ENCODE data around the gene RHBDF2.

The RHBDF2 gene

GRCh38 chr17:76499267-76499667 lies 2.0 kb downstream of the RHBDF2 start:
- DNase-seq, result no peak

- DNase-seq, result no peak
These were observed 2.4 kb downstream of the RHBDF2 start for GRCh38 chr17:76498876-76499251.

GRCh38 chr17:76497979-76498875 lies 3.0 kb downstream of the RHBDF2 start:
- DNase-seq, result peak; percentile 75

- DNase-seq, result no peak
These were observed 3.6 kb downstream of the RHBDF2 start for GRCh38 chr17:76497699-76497978.

DNA sequence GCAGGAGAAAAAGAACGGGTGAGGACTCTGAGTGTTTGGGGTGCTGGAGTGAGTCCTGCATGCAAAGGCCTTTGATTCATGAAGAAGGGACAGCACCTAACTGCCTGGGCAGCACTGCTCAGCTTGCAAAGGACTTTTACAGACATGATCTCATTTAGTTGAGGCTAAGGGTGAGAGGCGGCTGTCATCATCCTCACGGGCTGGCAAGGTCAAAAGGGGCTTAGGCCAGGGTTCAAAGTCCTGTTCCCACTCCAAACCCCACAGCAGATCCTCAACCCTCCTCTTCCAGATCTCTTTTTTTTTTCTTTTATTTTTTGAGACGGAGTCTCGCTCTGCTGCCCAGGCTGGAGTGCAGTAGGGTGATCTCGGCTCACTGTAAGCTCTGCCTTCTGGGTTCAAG lies 4.8 kb downstream of the RHBDF2 start:
- DNase-seq, result no peak

GRCh38 chr17:76495663-76496400 lies 5.4 kb downstream of the RHBDF2 start:
- DNase-seq, result no peak

GRCh38 chr17:76493505-76494167 lies 7.6 kb downstream of the RHBDF2 start:
- DNase-seq, result no peak

DNA sequence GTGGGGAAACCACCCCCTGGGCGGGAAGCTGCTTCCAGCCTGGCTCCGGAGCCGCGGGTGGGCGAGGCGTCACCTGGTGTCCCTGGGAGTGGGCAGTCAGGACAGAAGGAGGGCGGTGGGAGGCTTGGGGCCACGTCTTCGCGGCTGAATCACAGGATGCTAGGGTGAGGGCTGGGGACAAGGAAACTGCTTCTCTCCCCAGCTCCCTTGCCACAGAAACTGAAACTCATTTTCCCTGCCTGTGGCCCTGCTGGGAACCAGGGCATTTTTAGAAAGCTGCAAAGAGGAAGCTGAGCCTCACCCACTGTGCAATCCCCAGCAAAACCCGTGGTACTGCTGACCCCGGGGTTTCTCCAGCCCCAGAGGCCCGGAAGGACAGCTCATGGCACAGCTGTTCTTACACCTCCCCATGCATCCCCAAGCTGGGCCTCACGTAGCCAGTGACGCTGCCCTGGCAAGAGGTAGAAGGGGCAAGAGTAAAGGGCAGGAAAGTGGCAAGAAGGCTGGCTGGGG lies 8.2 kb downstream of the RHBDF2 start:
- DNase-seq, result peak; percentile 48

DNA sequence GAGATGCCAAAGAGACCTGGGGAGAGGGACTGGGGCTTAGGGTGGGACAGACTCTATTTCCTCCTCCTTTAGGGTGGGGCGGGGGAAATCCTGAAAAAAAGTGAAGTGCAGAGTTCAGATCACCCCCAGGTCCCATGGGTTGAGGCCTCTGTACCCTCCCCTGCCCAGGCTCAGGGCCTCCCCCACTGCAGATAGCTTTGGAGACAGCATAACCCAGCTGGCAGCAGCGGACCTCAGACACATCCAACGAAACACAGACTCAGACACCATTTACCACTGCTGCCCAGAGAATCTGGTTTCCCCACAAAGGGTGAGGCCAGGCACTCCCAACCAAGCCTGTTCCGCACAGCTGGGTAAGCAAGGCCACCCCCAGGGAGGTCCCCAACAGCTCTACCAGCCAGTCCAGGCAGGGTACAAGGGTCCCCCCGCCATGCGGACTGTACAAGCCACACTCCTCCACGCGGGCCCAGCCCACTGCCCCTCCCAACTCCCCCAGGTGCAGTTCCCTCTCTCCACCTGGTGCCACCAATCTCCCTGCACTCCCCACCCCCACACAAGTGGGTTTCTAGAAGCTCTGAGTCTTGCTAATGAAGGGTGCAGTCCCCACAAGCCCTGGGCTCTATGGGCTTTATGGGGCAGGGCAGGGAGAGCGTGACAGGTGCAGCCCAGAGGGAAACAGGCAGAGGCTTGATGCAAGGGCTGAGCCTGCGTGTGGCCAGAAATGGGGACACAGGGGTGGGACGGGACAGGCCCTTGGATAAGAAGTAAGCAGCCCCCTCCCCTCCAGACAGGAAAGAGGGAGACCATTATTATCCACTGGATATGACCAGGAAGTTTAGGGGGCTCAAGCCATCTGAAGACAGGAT lies 8.9 kb downstream of the RHBDF2 start:
- no peak for DNase-seq

- DNase-seq, result no peak
These were observed 9.7 kb downstream of the RHBDF2 start for GRCh38 chr17:76491271-76492122.

- DNase-seq, result no peak
These were observed 11.0 kb downstream of the RHBDF2 start for GRCh38 chr17:76490112-76490710.

- DNase-seq, result no peak
These were observed 13.6 kb downstream of the RHBDF2 start for GRCh38 chr17:76487451-76488192.

- DNase-seq, result no peak
These were observed 15.7 kb downstream of the RHBDF2 start for GRCh38 chr17:76485569-76485968.

DNA sequence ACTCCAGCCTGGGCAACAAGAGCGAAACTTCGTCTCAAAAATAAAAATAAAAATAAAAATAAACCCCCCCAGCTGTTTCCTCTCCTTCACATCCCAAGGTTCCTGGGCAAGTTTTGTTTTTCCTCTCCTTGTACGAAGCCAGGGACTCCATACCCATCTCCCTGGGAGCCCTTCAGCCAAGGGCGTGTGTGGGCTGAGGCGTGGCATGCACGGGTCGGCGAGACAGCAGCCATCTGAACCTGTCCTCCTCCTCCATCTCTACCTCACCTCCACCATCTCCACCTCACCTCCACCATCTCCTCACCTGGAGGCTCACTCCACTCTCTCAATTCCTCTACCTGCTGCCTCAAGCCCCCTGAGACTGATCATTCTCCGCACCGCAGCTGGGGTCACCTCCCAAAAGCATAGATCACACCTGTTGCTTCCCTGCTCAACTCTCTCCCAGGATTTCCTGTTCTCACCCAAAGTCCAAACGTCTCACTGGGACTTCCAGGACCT lies 16.9 kb downstream of the RHBDF2 start:
- no peak for DNase-seq

DNA sequence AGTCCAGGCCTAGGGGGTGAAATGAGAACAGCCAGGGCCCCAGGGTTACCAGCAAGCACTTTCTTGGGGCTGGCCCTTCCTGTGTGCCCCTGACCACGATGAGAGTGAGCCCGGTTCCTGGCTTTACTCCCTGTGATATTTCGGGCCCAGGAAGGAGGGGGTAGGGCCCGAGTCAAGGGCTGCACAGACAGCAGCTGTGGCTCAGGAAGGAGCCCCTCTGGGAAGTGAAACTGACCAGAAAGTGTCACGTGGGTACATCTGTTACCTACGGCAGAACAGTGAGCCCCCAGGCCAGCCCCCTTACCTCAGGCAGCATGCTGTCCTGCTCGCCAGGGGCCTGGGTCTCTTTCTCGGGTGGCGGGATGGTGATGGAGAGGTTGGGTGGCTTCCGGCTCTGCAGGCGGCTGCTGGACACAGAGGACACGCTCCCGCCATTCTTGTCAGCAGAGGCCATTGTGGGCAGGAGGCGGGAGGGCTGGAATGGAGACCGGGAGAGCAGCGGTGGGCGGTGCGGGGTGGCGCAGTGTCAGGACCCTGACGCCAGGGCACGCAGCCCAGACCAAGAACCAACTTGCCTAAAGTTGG lies 20.1 kb downstream of the RHBDF2 start:
- DNase-seq, result no peak

GRCh38 chr17:76480632-76481031 lies 20.6 kb downstream of the RHBDF2 start:
- DNase-seq, result peak; percentile 17

DNA sequence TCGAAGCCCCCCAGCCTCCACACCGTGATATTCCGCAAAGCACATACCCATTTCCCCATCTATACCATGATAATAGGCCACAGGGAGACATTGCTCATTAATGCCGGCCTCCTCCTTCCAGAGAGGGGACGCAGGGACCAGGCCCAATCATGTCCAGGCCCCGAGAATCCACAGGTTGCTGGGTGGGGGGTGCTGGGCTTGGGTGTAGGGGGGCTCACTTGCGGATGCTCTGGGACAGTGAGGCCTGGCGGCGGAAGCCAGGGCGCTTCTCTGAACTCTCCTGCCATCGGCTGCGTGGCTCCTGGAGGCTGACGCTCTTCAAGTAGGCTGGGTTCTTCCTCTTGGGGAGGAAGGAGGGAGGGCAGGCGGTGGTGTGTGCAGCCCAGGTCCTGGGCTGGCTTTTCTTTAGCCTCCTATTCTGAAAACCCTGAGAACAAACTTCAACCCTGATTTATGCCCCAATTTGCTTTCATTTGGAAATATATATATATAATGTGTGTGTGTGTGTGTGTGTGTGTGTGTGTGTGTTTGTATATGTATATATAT lies 21.6 kb downstream of the RHBDF2 start:
- DNase-seq, result no peak

GRCh38 chr17:76478730-76479514 lies 22.3 kb downstream of the RHBDF2 start:
- no peak for DNase-seq

- no peak for DNase-seq
These were observed 23.1 kb downstream of the RHBDF2 start for GRCh38 chr17:76478097-76478496.

All from fibroblast of upper back skin (primary cell).